Subcutaneous adipose tissue (tissue), 4 donors: ENCODE measurements around the gene PEBP1. TPM values are rescaled to one million over a fixed set of nuclear protein-coding genes. Genes with fewer than 3 reads are reported as not detected.

Experiments
- total RNA-seq, 4 donors: library from RNA; depleted of rRNA; stranded (reverse); fragments of >200 nt; gene quantifications; one replicate each; pipeline ENCODE4 v1.1.0, GENCODE V29; 2016

Gene PEBP1
- total RNA-seq, 4 donors from 2014 or later, result 207 to 336 (median 255) TPM

Other genes starting within 250 kb of the PEBP1 start
- under 1 TPM in 3 of 4 donors, not detected in 1; under 0.01 TPM for gene KSR2, start 167.1 kb upstream of the PEBP1 start, total RNA-seq
- 10 to 100 TPM in 1 of 4 donors, 1 to 10 TPM in 3; 7.0 to 20.7 (median 8.2) TPM for gene RFC5, start 119.4 kb upstream of the PEBP1 start, total RNA-seq
- 10 to 100 TPM; 52.7 to 88.9 (median 58.8) TPM for gene WSB2, start 74.9 kb upstream of the PEBP1 start, total RNA-seq
- 10 to 100 TPM; 21.8 to 58.0 (median 29.5) TPM for gene VSIG10, start 32.1 kb upstream of the PEBP1 start, total RNA-seq
- gene TAOK3, start 236.8 kb downstream of the PEBP1 start, total RNA-seq, result 10 to 100 TPM; 48.8 to 78.0 (median 54.7) TPM
- 10 to 100 TPM; 23.6 to 46.0 (median 38.3) TPM for gene SUDS3, start 240.4 kb downstream of the PEBP1 start, total RNA-seq